WTC11 (cell line): ENCODE measurements around the gene APOBEC3G. TPM values are rescaled to one million over a fixed set of nuclear protein-coding genes. Genes with fewer than 3 reads are reported as not detected.

Experiments
- ATAC-seq: fragments of 200-7000 bp; cut with Tn5 transposase; 2 replicates; pipeline ENCODE4 v1.10.0; 2021; ENCODE audit warnings: mild to moderate bottlenecking, moderate library complexity
- CTCF ChIA-PET: fragments of 300-600 bp; sonication (Branson Sonifier 250); formaldehyde crosslinking; loops from one replicate; lab custom pipeline; 2021; ENCODE audit warnings: antibody characterized with exemption; lab: Charles Lee
- POLR2A ChIA-PET: fragments of 350-600 bp; sonication (Branson Sonifier 250); formaldehyde crosslinking; loops from one replicate; lab custom pipeline; 2021; ENCODE audit warnings: antibody characterized with exemption; lab: Charles Lee
- DNase-seq: peaks from one replicate; pipeline ENCODE4 v3.0.0; 2021; ENCODE audit warnings: low spot score
- H3K27ac Mint-ChIP-seq: 2 replicates; pipeline ENCODE4 v1.8.0; 2021; ENCODE audit warnings: mixed read lengths
- H3K27me3 Mint-ChIP-seq: 2 replicates; pipeline ENCODE4 v1.8.0; 2021; ENCODE audit warnings: low read depth, mild to moderate bottlenecking, moderate library complexity, mixed read lengths
- H3K36me3 Mint-ChIP-seq: 2 replicates; pipeline ENCODE4 v1.8.0; 2021; ENCODE audit warnings: mixed read lengths
- H3K4me1 Mint-ChIP-seq: 2 replicates; pipeline ENCODE4 v1.8.0; 2022; ENCODE audit warnings: mixed read lengths
- H3K4me3 Mint-ChIP-seq: 2 replicates; pipeline ENCODE4 v1.8.0; 2021; ENCODE audit warnings: mild to moderate bottlenecking, moderate library complexity, mixed read lengths
- H3K9me3 Mint-ChIP-seq: 2 replicates; pipeline ENCODE4 v1.8.0; 2021; ENCODE audit warnings: mixed read lengths
- AR ChIP-seq: fragments of 250-450 bp; sonication (Bioruptor Pico); IDR thresholded peaks from 2 replicates; pipeline ENCODE4 v1.9.0; 2021; ENCODE audit warnings: mild to moderate bottlenecking
- ATF3 ChIP-seq: sonication (generic); formaldehyde crosslinking; conservative IDR thresholded peaks from 2 replicates; pipeline ENCODE4 v1.8.1; 2022; ENCODE audit warnings: mild to moderate bottlenecking, missing genetic modification reagents
- CBFB ChIP-seq: sonication (generic); formaldehyde crosslinking; IDR thresholded peaks from 2 replicates; pipeline ENCODE4 v1.8.1; 2022; ENCODE audit warnings: mild to moderate bottlenecking, low read depth, missing genetic modification reagents
- CREB1 ChIP-seq: sonication (generic); formaldehyde crosslinking; IDR thresholded peaks from 2 replicates; pipeline ENCODE4 v1.8.0; 2023; ENCODE audit warnings: mild to moderate bottlenecking, missing genetic modification reagents
- CREM ChIP-seq: sonication (generic); formaldehyde crosslinking; IDR thresholded peaks from 2 replicates; pipeline ENCODE4 v1.8.1; 2022; ENCODE audit warnings: mild to moderate bottlenecking, missing genetic modification reagents, moderate library complexity
- E2F1 ChIP-seq: sonication (generic); formaldehyde crosslinking; IDR thresholded peaks from 2 replicates; pipeline ENCODE4 v1.8.0; 2022; ENCODE audit warnings: mild to moderate bottlenecking, missing genetic modification reagents
- E2F4 ChIP-seq: sonication (generic); formaldehyde crosslinking; IDR thresholded peaks from 2 replicates; pipeline ENCODE4 v1.8.1; 2022; ENCODE audit warnings: low read depth, mild to moderate bottlenecking, moderate library complexity, missing genetic modification reagents, borderline replicate concordance
- E2F5 ChIP-seq: sonication (generic); formaldehyde crosslinking; IDR thresholded peaks from 2 replicates; pipeline ENCODE4 v1.8.1; 2022; ENCODE audit warnings: mild to moderate bottlenecking, moderate library complexity, missing genetic modification reagents
- EMX1 ChIP-seq: fragments of 250-450 bp; sonication (Bioruptor Pico); IDR thresholded peaks from 2 replicates; pipeline ENCODE4 v1.8.0; 2021; ENCODE audit warnings: mild to moderate bottlenecking
- GRHL2 ChIP-seq: fragments of 250-450 bp; sonication (Bioruptor Pico); IDR thresholded peaks from 2 replicates; pipeline ENCODE4 v1.8.0; 2022; ENCODE audit warnings: mild to moderate bottlenecking, moderate library complexity; ENCODE audit not compliant: insufficient replicate concordance, severe bottlenecking
- RELA ChIP-seq: sonication (generic); formaldehyde crosslinking; IDR thresholded peaks from 2 replicates; pipeline ENCODE4 v1.8.1; 2022; ENCODE audit warnings: missing genetic modification reagents, mild to moderate bottlenecking, borderline replicate concordance
- RORB ChIP-seq: fragments of 250-450 bp; sonication (Bioruptor Pico); IDR thresholded peaks from 2 replicates; pipeline ENCODE4 v1.9.0; 2021; ENCODE audit warnings: mild to moderate bottlenecking
- SMAD4 ChIP-seq: sonication (generic); formaldehyde crosslinking; IDR thresholded peaks from 2 replicates; pipeline ENCODE4 v1.8.0; 2022; ENCODE audit warnings: mild to moderate bottlenecking, missing genetic modification reagents
- SP1 ChIP-seq: sonication (generic); formaldehyde crosslinking; conservative IDR thresholded peaks from 2 replicates; pipeline ENCODE4 v1.8.1; 2022; ENCODE audit warnings: missing genetic modification reagents
- TEAD1 ChIP-seq: sonication (generic); formaldehyde crosslinking; IDR thresholded peaks from 2 replicates; pipeline ENCODE4 v1.8.0; 2022; ENCODE audit warnings: mild to moderate bottlenecking, missing genetic modification reagents
- TP53 ChIP-seq: sonication (generic); formaldehyde crosslinking; IDR thresholded peaks from 2 replicates; pipeline ENCODE4 v1.8.1; 2023; ENCODE audit warnings: mild to moderate bottlenecking, missing genetic modification reagents
- ZNF232 ChIP-seq: sonication (generic); formaldehyde crosslinking; IDR thresholded peaks from 2 replicates; pipeline ENCODE4 v1.8.0; 2022; ENCODE audit warnings: mild to moderate bottlenecking, missing genetic modification reagents
- ZNF416 ChIP-seq: fragments of 250-450 bp; sonication (Bioruptor Pico); IDR thresholded peaks from 2 replicates; pipeline ENCODE4 v1.9.0; 2021; ENCODE audit warnings: mild to moderate bottlenecking, inconsistent platforms
- ZNF423 ChIP-seq: fragments of 250-450 bp; sonication (Bioruptor Pico); IDR thresholded peaks from 2 replicates; pipeline ENCODE4 v2.1.2; 2022; ENCODE audit warnings: mild to moderate bottlenecking, moderate library complexity
- total RNA-seq: library from RNA; stranded (reverse); gene quantifications from 3 replicates; pipeline ENCODE4 v1.2.3, GENCODE V29; 2021

APOBEC3G gene
- total RNA-seq, 1 experiment from 2014 or later: 1.8 TPM

GRCh38 chr22:39110631-39111561 lies 33.8 kb downstream of the APOBEC3G start (continued):
- TF ChIP-seq CBFB: no peak

GRCh38 chr22:39114112-39114511 lies 37.0 kb downstream of the APOBEC3G start:
- TF ChIP-seq TEAD1 (CRISPR knock-in tag) (no peak), AR (CRISPR knock-in tag) (no peak), EMX1 (no peak), CREB1 (CRISPR knock-in tag) (no peak), SMAD4 (no peak), E2F4 (CRISPR knock-in tag) (no peak), ZNF423 (CRISPR knock-in tag) (no peak), ZNF416 (CRISPR knock-in tag) (no peak), SP1 (CRISPR knock-in tag) (no peak), CREM (CRISPR knock-in tag) (no peak), RELA (CRISPR knock-in tag) (no peak), GRHL2 (CRISPR knock-in tag) (no peak), ZNF232 (no peak), ATF3 (no peak), RORB (CRISPR knock-in tag) (no peak), E2F1 (CRISPR knock-in tag) (no peak)
- no peaks in the 10 kb centered on the region for H3K9me3 Mint-ChIP-seq
- ATAC-seq (peak; percentile 84), DNase-seq (peak; percentile 51)
- ChIA-PET POLR2A (interaction anchor here (0.6 to 1.1 kb wide), 3 partner anchors 94 to 241 kb away, joined by 3 to 9 read pairs (median 4); no protein-coding TSS in a partner anchor), CTCF (interaction anchor here (0.9 to 2.3 kb wide), 12 partner anchors 10 to 345 kb away, joined by 3 to 11 read pairs (median 5); partner anchors contain the start of gene APOBEC3B)
- peak overlapping the region; percentile 35 for H3K27ac Mint-ChIP-seq
- peaks cover 53% of the 10 kb centered on the region for H3K27me3 Mint-ChIP-seq
- H3K4me1 Mint-ChIP-seq: peaks cover 48% of the 10 kb centered on the region
- no peaks in the 10 kb centered on the region for H3K36me3 Mint-ChIP-seq
- peak overlapping the region; percentile 57 for H3K4me3 Mint-ChIP-seq

- no peak for TF ChIP-seq E2F5 (CRISPR knock-in tag)
- TF ChIP-seq TP53: no peak
- H3K36me3 Mint-ChIP-seq: no peaks in the 10 kb centered on the region
- CTCF ChIA-PET: interaction anchor here (1.2 to 2.3 kb wide), 3 partner anchors 16 to 188 kb away, joined by 3 to 6 read pairs (median 4); no protein-coding TSS in a partner anchor
Observed at GRCh38 chr22:39115570-39115969, 38.5 kb downstream of the APOBEC3G start.

More at GRCh38 chr22:39115570-39115969, 38.5 kb downstream of the APOBEC3G start:
- Mint-ChIP-seq H3K27ac (no peak overlapping the region), H3K9me3 (no peaks in the 10 kb centered on the region), H3K4me3 (no peak overlapping the region), H3K4me1 (peaks cover 46% of the 10 kb centered on the region), H3K27me3 (peaks cover 53% of the 10 kb centered on the region)
- ATAC-seq (no peak), DNase-seq (no peak)
- POLR2A ChIA-PET: interaction anchor here (0.6 kb wide), 1 partner anchor 75 kb away, joined by 3 read pairs; the partner anchor contains the start of gene APOBEC3F
